Suprapubic skin (tissue), 3 donors: Measurements from ENCODE around the gene SLC2A9.

Experiments
- CTCF ChIP-seq, 2 donors: fragments of 200-600 bp in 1 of 2; fragments of 450-650 bp in 1 of 2; sonication (generic) in 1 of 2; IDR thresholded peaks; one replicate each; pipeline ENCODE4 v1.5.1; 2016 to 2019; ENCODE audit warnings: antibody characterized with exemption in 2 of 2, mild to moderate bottlenecking in 1 of 2, moderate library complexity in 1 of 2
- EP300 ChIP-seq: sonication (generic); formaldehyde crosslinking; IDR thresholded peaks from one replicate; pipeline ENCODE4 v1.6.1; 2017; ENCODE audit warnings: antibody characterized with exemption
- POLR2A ChIP-seq, 2 donors: fragments of 450-650 bp; IDR thresholded peaks; one replicate each; pipeline ENCODE4 v1.6.1; 2017; ENCODE audit warnings: antibody characterized with exemption in 2 of 2, mild to moderate bottlenecking in 2 of 2, moderate library complexity in 2 of 2

DNA sequence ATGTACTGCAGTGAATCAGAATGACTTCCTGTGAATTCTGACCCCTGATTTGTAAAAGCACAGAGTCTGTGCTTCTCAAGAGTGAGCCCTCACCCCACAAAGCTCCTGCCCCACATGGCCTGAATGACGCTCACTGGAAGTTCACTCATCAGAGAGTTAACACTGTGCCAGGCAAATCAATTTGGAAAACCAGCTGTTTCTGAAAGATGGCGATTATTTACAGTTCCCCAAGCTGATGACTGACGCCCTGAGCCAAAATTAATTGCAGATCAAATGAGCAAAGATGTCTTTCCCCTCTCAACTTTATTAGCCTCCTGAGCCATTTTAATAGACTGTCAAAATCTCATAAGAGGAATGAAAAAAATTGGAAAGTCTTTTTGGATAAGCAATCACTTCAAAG is 118.0 kb downstream of the SLC2A9 start:
- TF ChIP-seq CTCF (IDR thresholded peaks at IDR 0.05) (no peak), POLR2A (IDR thresholded peaks at IDR 0.05) (no peak), EP300 (no peak)
